Right lobe of liver (tissue), 6 donors: ENCODE measurements around the gene MIER2. TPM values are rescaled to one million over a fixed set of nuclear protein-coding genes. Genes with fewer than 3 reads are reported as not detected.

ENCODE experiments used
- ATAC-seq, 4 donors: fragments of 200-7000 bp; cut with Tn5 transposase; one replicate each; pipeline ENCODE4 v1.9.1; 2020; ENCODE audit warnings: mild to moderate bottlenecking in 4 of 4, moderate library complexity in 4 of 4
- DNase-seq, 3 donors: peaks; one replicate each; pipeline ENCODE4 v3.0.0-alpha.2; 2020
- H3K27ac ChIP-seq, 3 donors: fragments of 200-600 bp; one replicate each; pipeline ENCODE4 v1.8.0; 2022
- H3K27me3 ChIP-seq, 2 donors: fragments of 200-600 bp; one replicate each; pipeline ENCODE4 v1.8.0; 2022
- H3K36me3 ChIP-seq, 4 donors: fragments of 200-600 bp; sonication (generic) in 1 of 4; one replicate each; pipeline versions ENCODE4 v1.5.1 to v1.8.0; 2017 to 2022; ENCODE audit warnings: control low read depth in 1 of 4
- H3K4me1 ChIP-seq, 4 donors: fragments of 200-600 bp; sonication (generic) in 1 of 4; one replicate each; pipeline versions ENCODE4 v1.5.1 to v1.8.0; 2017 to 2022; ENCODE audit warnings: control low read depth in 1 of 4
- H3K4me3 ChIP-seq, 3 donors: fragments of 200-600 bp; one replicate each; pipeline ENCODE4 v1.8.0; 2022
- H3K9me3 ChIP-seq, 4 donors: fragments of 200-600 bp; sonication (generic) in 1 of 4; one replicate each; pipeline versions ENCODE4 v1.5.1 to v1.8.0; 2017 to 2022; ENCODE audit warnings: control low read depth in 1 of 4
- CTCF ChIP-seq, 4 donors: fragments of 200-600 bp in 3 of 4; fragments of 450-650 bp in 1 of 4; IDR thresholded peaks; one replicate each; pipeline versions ENCODE4 v1.5.1 to v1.8.0; 2016 to 2022; ENCODE audit warnings: antibody characterized with exemption in 4 of 4, mild to moderate bottlenecking in 2 of 4
- POLR2A ChIP-seq: fragments of 450-650 bp; IDR thresholded peaks from one replicate; pipeline ENCODE4 v1.6.1; 2017; ENCODE audit warnings: antibody characterized with exemption, mild to moderate bottlenecking
- WGBS: methylation state at CpG from one replicate; pipeline ENCODE4 v1.1.6; 2018; ENCODE audit warnings: low coverage, low lambda C conversion rate; ENCODE audit not compliant: insufficient coverage; ENCODE audit errors: missing lambda C conversion rate; 5-methylcytosine and 5-hydroxymethylcytosine counted together
- intact Hi-C, 2 donors: fragments of 100-400 bp; cut with DNase I; formaldehyde crosslinking; loops; one replicate each; pipeline versions ENCODE4 v1.11.2 to v1.14.1; 2022
- total RNA-seq, 6 experiments: library from RNA; depleted of rRNA in 2 of 6; stranded (reverse); fragments of >200 nt in 2 of 6; fragmentation: NEBNext Ultra II Directional in 3 of 6; extraction: Animal tissue kit (Norgen Biotek cat#: 25700) in 3 of 6; gene quantifications; one replicate each; pipeline versions ENCODE4 v1.1.0 to v1.2.4, GENCODE V29; 2016 to 2023
- donor health status: DM: no; HTN: yes; CAD: no.
- donor health status: DM: no; HTN: no; CAD: no.
- donor health status: DM: no; HTN: no; CAD: no.
- donor health status: DM: no; HTN: yes; CAD: no.
- donor health status: DM: no; HTN: yes; CAD: no.

Gene MIER2
- total RNA-seq, 6 experiments from 2014 or later = 3.1 to 7.3 (median 4.5) TPM

DNA sequence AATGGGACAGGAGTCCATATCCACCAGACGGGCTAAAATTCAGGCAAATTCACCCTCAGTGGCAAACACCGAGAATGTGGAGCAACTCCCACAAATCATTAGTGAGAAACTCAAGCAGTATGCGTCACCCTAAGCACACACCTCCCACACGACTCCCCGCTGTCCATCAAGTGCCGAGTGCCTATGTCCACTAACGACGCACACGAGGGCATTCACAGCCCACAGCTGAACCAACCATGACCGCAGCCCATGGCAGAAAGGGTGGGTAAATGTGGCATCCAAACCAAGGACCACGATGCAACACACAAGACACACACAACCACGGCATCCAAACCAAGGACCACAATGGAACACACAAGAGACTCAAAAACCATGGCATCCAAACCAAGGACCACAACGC, 22.0 kb downstream of the MIER2 start:
- DNase-seq (no peak), ATAC-seq (no peak)
- TF ChIP-seq CTCF (IDR thresholded peaks at IDR 0.05) (no peak), POLR2A (no peak)
- no peak overlapping the region for H3K4me3 ChIP-seq
- WGBS = 96% methylated on average over 8 of the region's 13 CpGs
- H3K27ac ChIP-seq = no peak overlapping the region
- no peaks in the 10 kb centered on the region for H3K9me3 ChIP-seq
- intact Hi-C loops = no loop called here
- no peaks in the 10 kb centered on the region for H3K27me3 ChIP-seq
- H3K4me1 ChIP-seq = no peaks in the 10 kb centered on the region
- peaks cover 0 to 12% (median 8%) of the 10 kb centered on the region in 4 donors for H3K36me3 ChIP-seq

DNA sequence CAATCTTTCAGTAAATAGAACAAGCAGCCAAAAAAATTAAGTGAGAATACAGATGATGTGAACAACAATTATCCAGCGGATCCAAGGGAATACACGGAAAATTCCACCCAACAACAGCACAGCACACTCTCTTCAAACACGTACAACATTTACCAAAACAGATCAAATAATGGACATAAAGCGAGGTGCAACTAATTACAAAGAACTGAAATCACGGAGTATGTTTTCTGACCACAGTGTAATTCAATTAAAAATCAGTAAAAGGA, 26.2 kb downstream of the MIER2 start:
- Histone ChIP-seq H3K27me3 (no peaks in the 10 kb centered on the region), H3K4me3 (no peak overlapping the region), H3K36me3 (peaks cover 0 to 2% (median 0%) of the 10 kb centered on the region in 4 donors), H3K9me3 (no peaks in the 10 kb centered on the region), H3K27ac (no peak overlapping the region), H3K4me1 (no peaks in the 10 kb centered on the region)
- 90% methylated on average over 5 of the region's 5 CpGs for WGBS
- intact Hi-C loops = no loop called here
- TF ChIP-seq POLR2A (no peak), CTCF (IDR thresholded peaks at IDR 0.05) (no peak)
- ATAC-seq (no peak), DNase-seq (no peak)

- DNase-seq = no peak
- Histone ChIP-seq H3K27ac (no peak overlapping the region), H3K9me3 (no peaks in the 10 kb centered on the region), H3K36me3 (peaks cover 0 to 2% (median 0%) of the 10 kb centered on the region in 4 donors), H3K4me3 (no peak overlapping the region), H3K27me3 (no peaks in the 10 kb centered on the region), H3K4me1 (no peaks in the 10 kb centered on the region)
- ATAC-seq = no peak
- intact Hi-C loops = no loop called here
- WGBS = 88% methylated on average over 10 of the region's 10 CpGs
- no peak for TF ChIP-seq CTCF (IDR thresholded peaks at IDR 0.05)
- TF ChIP-seq POLR2A = no peak
Measured at GRCh38 chr19:317710-318508, 26.7 kb downstream of the MIER2 start.

- Histone ChIP-seq H3K36me3 (peaks cover 0 to 5% (median under 1%) of the 10 kb centered on the region in 4 donors), H3K9me3 (no peaks in the 10 kb centered on the region), H3K27me3 (no peaks in the 10 kb centered on the region), H3K4me1 (no peaks in the 10 kb centered on the region), H3K4me3 (no peak overlapping the region), H3K27ac (no peak overlapping the region)
- DNase-seq = no peak
- no peak for ATAC-seq
- 65% methylated on average over 8 of the region's 8 CpGs for WGBS
- intact Hi-C loops = no loop called here
- TF ChIP-seq POLR2A (no peak), CTCF (IDR thresholded peaks at IDR 0.05) (no peak)
Measured at GRCh38 chr19:315811-316210, 28.8 kb downstream of the MIER2 start.
